ENCODE measurements around the gene CXCL3. TPM values are rescaled to one million over a fixed set of nuclear protein-coding genes. Genes with fewer than 3 reads are reported as not detected.

CXCL3 gene
- total RNA-seq, result not detected

GRCh38 chr4:74038425-74039314 is at the start of gene CXCL3:
TSS of gene CXCL3 (minus strand) at chr4:74038689. CDS start at chr4:74038611, 78 bp downstream.
- intact Hi-C loops (cut with DNase I), result no loop called here
- no peak for DNase-seq (ENCODE audit: extremely low spot score in 2 of 2)
- TF ChIP-seq POLR2A (IDR thresholded peaks at IDR 0.05) (no peak), POLR2AphosphoS5 (IDR thresholded peaks at IDR 0.05; ENCODE audit: insufficient read depth in 1 of 2, low read depth in 1 of 2) (peak in 1 of 2 donors; percentile 47), CTCF (IDR thresholded peaks at IDR 0.05) (peak in 1 of 3 experiments; percentile 17)
- Histone ChIP-seq H3K4me3 (peak within 1 kb of the TSS; percentile 51 to 83), H3K27ac (peak within 1 kb of the TSS; percentile 20), H3K9me3 (no peaks in the 10 kb centered on the region), H3K36me3 (no peaks in the 10 kb centered on the region), H3K4me1 (peaks cover 20% of the 10 kb centered on the region), H3K27me3 (peaks cover 4% of the 10 kb centered on the region)

- TF ChIP-seq POLR2AphosphoS5 (IDR thresholded peaks at IDR 0.05; ENCODE audit: insufficient read depth in 1 of 2, low read depth in 1 of 2), result no peak
- TF ChIP-seq POLR2A (IDR thresholded peaks at IDR 0.05), result no peak
- no peak for TF ChIP-seq CTCF (IDR thresholded peaks at IDR 0.05)
- DNase-seq (ENCODE audit: extremely low spot score in 2 of 2), result no peak
- Histone ChIP-seq H3K36me3 (no peaks in the 10 kb centered on the region), H3K4me1 (no peaks in the 10 kb centered on the region), H3K4me3 (no peak overlapping the region), H3K27me3 (no peaks in the 10 kb centered on the region), H3K27ac (no peak overlapping the region), H3K9me3 (no peaks in the 10 kb centered on the region)
- intact Hi-C loops (cut with DNase I), result no loop called here
These were observed 49.0 kb upstream of the CXCL3 start for GRCh38 chr4:74087481-74087880.

- DNase-seq (ENCODE audit: extremely low spot score in 2 of 2), result no peak
- H3K4me1 ChIP-seq, result no peaks in the 10 kb centered on the region
- no peak overlapping the region for H3K4me3 ChIP-seq
- H3K27me3 ChIP-seq, result no peaks in the 10 kb centered on the region
- no peaks in the 10 kb centered on the region for H3K36me3 ChIP-seq
- TF ChIP-seq CTCF (IDR thresholded peaks at IDR 0.05) (no peak), POLR2AphosphoS5 (IDR thresholded peaks at IDR 0.05; ENCODE audit: insufficient read depth in 1 of 2, low read depth in 1 of 2) (no peak), POLR2A (IDR thresholded peaks at IDR 0.05) (no peak)
- no peak overlapping the region for H3K27ac ChIP-seq
- H3K9me3 ChIP-seq, result no peaks in the 10 kb centered on the region
- intact Hi-C loops (cut with DNase I), result no loop called here
These were observed 47.2 kb upstream of the CXCL3 start for GRCh38 chr4:74085669-74086068.

- no peak for TF ChIP-seq CTCF (IDR thresholded peaks at IDR 0.05)
- TF ChIP-seq POLR2AphosphoS5 (IDR thresholded peaks at IDR 0.05; ENCODE audit: insufficient read depth in 1 of 2, low read depth in 1 of 2), result no peak
- no peak for TF ChIP-seq POLR2A (IDR thresholded peaks at IDR 0.05)
- DNase-seq (ENCODE audit: extremely low spot score in 2 of 2), result no peak
- no peaks in the 10 kb centered on the region for H3K4me1 ChIP-seq
- no peak overlapping the region for H3K4me3 ChIP-seq
- no peaks in the 10 kb centered on the region for H3K36me3 ChIP-seq
- no peak overlapping the region for H3K27ac ChIP-seq
- H3K9me3 ChIP-seq, result no peaks in the 10 kb centered on the region
- no peaks in the 10 kb centered on the region for H3K27me3 ChIP-seq
- intact Hi-C loops (cut with DNase I), result no loop called here
These were observed 46.5 kb upstream of the CXCL3 start for GRCh38 chr4:74084984-74085383.

GRCh38 chr4:74083546-74083945 is 45.1 kb upstream of the CXCL3 start:
- Histone ChIP-seq H3K36me3 (no peaks in the 10 kb centered on the region), H3K4me1 (no peaks in the 10 kb centered on the region), H3K4me3 (no peak overlapping the region), H3K9me3 (no peaks in the 10 kb centered on the region), H3K27ac (no peak overlapping the region), H3K27me3 (no peaks in the 10 kb centered on the region)
- no peak for TF ChIP-seq POLR2A (IDR thresholded peaks at IDR 0.05)
- no peak for TF ChIP-seq POLR2AphosphoS5 (IDR thresholded peaks at IDR 0.05; ENCODE audit: insufficient read depth in 1 of 2, low read depth in 1 of 2)
- TF ChIP-seq CTCF (IDR thresholded peaks at IDR 0.05), result no peak
- DNase-seq (ENCODE audit: extremely low spot score in 2 of 2), result no peak
- intact Hi-C loops (cut with DNase I), result no loop called here
